OCI-M2 (cell line): Measurements from ENCODE around the gene MMP20.

Experiments
- DNase-seq: peaks from one replicate; lab custom pipeline; 2025; ENCODE audit not compliant: unreplicated experiment; lab: John Stamatoyannopoulos, UW

Gene MMP20

DNA sequence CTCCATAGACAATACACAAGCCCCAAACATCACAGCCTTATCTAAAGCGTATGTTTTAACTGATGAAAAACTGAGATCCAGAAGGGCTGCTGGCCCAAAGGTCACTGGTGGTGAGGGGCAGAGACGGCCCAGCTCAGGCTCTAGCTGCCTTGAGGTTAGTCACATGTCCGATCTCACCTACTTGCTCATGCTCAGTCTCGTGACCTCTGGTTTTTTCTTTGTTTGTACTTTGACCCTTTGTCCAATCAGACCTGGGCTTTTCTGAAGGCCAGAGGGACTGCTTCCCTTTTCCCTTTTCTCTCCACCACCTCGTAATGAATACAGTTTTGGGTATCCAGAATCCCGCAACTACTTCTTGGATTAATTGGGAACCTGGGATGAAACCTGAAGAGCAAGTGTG is 28.6 kb downstream of the MMP20 start:
- no peak for DNase-seq

DNA sequence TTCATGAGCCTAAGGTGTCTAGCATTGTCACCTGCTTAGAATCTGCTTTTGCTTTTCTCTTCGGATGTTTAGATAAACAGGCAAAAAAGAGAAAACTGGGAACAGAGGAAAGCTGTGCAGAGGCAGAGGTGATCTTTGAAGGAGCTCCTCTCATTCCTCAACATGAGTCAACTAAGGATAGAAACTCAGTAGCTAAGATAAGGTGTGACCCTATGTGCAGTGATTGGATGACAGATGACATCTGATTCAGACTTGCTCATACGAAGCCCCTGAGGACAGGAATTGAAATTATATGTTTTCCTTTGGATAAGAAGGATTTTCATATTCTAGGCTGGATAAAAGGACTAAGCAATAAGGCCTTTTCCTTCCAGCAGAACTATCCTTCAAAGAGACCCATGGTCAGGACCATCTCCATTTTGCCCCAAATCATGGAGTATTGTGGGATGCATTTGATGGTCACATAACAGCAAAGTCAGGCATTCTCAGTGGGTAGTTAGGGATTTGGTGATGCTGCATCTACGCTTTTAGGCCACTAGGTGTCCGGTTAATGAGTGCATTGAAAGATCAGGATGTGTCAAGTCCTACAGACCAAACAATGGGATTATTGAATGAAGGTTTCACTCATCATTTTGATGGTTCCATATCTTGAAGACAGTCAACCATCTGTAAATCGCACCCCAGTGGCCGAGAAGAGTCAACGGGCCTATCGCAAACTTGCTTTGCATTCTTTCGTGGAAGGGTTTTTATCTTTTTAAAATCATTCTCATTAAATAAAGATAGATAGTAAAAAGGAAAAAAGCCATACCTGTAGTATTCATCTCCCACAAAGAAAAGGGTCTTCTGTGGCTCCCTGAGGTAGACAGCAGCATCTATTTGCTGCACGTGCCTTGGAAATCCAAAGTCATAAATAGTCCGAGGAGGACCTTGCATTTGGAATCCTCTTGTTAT is 32.2 kb downstream of the MMP20 start:
- no peak for DNase-seq

DNA sequence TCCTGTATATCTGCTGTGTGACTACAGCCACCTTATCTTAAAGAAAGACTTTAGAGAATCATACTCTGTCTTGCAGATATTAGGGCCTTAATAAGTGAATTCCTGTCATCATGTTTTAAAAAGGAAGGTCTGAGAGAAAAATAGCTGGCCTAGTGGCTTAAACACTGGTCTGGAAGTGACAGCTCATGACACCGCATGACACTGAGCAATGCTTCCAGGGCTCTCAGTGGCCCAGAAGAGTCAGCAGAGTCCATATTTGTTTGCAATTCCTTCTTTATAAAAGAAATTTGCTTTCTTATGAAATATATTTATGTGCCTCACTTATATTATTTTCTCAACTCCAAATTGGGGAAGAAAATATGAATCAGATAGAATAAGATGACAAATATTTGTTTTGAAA is 33.0 kb downstream of the MMP20 start:
- no peak for DNase-seq

DNA sequence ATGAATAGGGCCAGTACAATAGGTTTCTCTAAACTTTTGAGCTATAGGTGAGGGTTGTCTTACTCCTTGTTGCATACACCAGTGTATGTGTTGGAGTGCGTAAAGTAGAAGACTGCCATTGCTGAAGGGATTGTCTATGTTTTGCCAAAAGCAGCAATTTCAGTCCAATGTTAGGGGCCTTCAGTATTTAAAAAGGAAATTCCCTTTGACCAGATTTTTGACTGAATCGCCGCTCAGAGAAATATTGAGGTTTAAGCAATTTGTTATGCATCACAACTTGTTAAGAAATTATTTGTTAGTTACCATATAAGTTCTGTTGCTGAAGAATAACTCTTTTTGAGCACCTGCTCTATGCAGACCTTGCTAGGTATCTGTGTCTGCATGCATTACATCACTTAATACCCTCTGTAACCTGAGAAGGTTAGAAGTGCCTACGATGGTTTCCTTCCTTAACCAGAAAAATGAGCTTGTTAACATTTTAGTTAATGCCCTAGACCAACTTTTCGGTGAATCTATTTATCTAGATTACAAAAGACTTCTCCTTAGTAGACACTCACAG is 33.9 kb downstream of the MMP20 start:
- no peak for DNase-seq

DNA sequence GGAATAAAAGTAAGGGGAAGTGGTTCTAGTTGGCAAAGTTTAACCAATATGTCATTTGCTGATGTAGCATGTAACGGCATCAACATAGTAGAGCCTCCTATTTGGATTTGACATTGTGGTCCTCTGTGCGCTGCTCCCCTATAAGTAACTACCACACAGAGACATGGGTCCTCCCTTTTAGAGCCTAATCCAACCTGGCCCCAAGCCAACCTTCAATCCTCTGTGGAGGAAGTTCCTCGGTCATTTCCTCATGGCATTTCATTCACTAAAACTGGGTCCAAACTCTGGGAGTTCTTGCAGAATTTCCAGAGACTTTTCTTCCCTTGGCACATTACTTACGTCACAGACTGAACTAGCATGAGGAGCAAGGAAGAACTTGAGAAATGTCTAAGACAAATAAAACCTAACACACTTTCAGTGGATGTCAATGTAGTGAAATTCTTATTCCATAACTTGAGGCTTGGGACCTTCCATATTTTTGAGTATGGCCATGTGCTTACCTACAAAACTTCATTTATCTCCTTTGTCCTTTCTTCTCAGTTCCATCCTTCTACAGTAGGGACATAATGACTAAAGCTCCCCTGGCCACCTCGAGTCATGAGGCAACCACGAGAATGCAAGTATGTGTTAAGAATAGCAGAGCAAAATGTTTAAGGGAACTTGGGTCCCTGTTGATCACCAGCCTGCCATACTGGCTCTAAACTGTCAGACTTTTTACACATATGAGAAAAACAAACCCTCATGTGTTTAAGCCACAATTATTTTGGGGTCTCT is 34.7 kb downstream of the MMP20 start:
- DNase-seq = no peak

DNA sequence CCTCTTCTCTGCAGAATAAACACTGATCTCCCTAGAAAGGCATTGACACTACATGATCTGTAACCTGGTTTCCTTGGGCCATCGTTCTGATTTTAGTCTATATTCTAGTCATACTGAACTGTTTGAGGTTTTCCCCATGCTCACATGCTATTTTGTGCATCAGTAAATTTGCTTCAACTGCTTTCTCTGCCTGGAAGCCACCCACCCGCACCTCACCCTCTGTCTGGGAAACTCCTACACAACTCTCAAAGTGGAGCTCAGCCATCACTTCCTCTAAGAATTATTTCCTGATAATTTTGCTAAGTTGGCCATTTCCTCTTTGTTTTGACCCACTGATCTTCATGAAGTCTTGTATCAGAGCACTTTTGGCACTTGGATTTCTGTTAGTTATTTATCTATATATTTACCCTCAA is 36.1 kb downstream of the MMP20 start:
- DNase-seq = no peak

DNA sequence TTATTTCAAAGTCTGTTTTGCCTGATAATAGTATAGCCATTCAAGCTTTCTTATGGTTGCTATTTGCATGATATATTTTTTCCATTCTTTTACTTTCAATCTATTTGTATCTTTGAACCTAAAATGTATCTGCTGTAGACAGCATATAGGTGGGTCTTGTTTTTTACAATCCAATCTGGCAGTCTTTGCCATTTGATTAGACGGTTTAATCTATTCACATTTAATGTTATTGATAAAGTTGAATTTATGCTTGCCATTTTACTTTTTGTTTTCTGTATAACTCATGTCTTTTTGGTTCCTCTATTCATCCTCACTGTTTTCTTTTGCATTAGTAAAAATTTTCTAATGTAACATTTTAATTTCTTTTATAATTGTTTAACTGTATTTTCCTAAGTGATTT is 37.4 kb downstream of the MMP20 start:
- no peak for DNase-seq

DNA sequence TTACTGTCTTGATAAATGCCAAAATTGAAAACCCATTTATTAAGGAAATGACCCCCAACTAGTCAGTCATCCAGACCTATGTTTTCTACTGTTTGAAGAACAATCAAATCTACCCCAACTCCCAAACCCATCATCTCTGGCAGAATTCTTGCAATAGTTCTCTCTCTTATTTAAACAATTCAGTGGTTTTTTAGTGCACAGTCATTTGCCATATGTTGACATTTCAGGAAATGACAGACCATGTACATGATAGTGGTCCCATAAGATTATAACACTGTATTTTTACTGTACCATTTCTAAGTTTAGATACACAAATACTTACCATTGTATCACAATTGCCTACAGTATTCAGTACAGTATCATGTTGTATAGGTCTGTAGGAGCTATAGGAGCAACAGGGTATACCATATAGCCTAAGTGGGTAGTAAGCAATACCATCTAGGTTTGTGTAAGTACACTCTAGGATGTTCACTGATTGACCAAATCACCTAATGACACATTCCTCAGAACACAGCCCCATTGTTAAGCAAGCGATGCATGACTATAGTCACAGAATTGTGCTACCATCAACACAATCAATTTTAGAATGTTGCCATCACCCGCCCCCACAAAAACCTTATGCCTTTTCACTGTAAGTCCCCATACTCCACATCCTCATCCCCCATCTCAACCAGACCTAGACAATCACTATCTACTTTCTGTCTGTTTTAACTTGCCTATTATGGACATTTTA is 41.8 kb downstream of the MMP20 start:
- DNase-seq = no peak

DNA sequence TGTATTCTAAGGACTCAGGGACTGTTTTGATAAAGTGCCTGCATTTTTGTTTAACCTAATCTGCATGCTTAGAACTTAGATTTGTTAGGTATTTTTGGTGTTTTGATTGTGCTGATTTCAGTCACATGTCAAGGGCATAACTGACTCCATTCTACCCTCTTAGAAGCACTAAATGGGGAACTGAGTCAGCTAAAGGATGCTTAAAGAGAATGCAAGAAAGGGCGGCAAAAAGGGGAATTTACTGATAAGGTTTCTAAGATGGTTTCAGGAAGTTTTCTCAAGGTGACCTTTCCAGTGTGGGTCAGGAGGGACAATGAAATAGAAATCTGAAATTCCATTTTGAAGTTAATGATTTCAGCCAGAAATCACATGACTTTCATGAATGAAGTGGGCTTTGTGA is 43.0 kb downstream of the MMP20 start:
- DNase-seq = no peak

DNA sequence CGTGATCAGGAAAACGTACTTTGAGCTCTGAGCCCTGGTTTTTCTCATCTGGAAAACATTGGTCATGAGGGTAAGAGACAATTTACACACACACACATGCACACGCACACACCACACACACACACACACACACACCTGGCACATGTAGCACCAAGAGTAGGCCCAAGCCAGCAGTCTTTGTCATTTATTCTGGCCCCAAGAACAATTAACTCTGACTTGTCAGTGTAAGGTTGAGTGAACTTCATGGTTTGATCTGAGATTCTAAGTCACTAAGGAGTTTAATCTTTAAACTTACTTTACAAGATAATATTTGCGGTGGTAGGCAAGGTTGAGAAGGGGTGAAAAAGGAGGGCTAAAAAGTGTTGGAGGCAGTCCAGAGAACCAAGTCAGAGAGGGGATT is 44.1 kb downstream of the MMP20 start:
- no peak for DNase-seq

DNA sequence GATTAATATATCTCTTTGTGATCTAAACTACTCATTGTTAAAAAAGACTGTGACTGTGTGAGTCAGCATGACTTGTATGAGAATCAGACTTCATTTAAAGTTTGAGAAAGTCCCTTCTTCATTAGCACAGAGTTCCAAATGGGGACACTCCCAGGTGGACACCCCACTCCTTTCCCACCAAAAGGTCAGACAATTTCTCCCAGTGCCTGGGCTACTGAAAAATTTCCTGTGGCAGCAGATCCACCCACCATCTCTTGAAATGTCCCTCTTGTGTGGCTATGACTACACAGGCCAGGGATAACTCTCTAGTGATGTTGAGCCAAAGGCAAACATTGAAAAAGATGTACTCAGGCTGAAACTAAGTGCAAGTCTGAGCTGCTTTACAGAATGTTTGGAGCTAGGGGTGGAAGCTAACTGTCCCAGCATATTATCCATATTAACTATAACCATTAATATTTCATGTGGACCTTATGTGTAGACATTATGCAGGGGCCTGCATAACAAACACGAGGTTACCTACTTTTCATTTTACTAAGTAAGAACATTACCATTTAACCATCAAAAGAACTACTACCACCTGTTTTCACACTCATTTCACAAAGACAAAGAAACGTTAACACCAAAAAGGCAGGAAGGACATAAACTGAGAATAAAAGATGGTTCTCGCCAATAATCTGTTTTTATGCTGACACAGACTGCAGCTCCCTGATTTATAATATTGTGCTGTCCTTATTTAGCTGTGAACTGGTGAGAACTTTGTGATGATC is 44.8 kb downstream of the MMP20 start:
- no peak for DNase-seq

DNA sequence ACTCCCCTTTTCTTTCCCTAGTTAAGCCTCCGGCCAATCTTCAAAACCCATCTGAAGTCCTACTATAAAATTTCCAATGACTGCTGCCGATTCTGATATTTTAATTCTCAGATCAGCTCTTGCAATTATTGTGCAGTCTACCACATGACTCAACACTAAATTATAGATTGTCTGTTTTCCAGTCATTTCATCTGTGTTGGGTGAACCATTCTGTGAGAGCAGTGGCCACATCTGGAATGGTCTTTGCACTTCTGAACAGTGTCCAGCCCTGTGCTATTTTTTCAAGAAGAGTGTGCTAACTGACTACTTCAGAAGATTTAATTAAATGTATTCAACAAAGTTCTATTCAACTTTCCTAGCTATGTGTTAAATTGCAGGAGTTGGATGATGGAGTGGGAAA is 47.4 kb downstream of the MMP20 start:
- DNase-seq = no peak

DNA sequence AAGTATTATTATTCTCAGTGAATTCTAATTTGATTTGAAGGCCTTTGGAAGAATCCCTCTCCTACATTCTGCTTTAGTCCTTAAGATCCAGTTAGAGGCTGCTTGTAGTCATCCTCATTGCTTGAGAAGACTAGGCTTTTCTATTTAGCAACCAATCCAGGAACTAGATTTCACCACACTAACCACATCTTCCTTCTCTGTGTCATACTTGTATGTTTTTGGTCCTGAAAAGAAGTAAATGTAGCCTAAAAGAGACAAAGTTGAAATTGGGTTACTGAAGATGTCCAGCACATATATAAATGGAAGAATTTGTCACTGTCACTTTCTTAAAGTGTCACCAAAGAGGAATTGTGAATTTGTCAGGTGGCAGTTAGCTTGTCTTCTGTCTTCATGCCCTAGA is 48.0 kb downstream of the MMP20 start:
- DNase-seq = no peak

DNA sequence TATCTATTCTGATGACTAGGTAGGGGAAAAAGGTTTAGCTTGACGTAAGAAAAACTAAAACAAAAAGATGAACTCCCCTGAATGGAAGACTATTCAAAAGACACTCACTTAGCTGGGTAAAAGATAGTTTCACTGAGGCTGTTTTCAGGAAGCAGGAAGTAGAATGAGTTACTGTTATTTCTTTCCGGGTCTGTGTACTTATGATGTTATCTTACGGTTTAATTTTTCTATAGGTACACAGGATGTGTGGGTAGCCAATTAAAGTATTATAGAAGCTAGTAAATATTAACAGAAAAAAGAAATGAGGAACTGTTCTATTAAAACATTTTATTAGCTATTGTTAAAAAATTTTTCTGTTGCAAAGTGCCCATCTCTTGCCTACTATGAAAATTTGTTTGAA is 48.8 kb downstream of the MMP20 start:
- no peak for DNase-seq

DNA sequence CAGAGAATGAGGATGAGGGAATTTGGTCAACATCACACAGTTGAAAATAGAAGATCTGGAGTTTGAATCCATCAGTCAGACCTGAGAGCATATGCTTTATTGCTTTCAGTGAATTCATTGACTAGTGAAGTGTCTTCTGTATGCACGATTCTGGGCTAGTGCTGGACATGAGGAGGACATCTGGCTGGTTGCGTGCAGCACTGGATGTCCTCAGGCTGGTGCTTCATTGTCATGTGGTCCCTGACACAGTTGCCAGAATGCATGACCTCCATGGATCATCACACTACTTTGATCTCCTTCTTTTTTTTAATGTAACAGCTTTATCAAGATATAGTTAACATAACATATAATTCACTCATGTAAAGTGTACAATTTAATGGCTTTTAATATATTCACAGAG is 50.1 kb downstream of the MMP20 start:
- no peak for DNase-seq

DNA sequence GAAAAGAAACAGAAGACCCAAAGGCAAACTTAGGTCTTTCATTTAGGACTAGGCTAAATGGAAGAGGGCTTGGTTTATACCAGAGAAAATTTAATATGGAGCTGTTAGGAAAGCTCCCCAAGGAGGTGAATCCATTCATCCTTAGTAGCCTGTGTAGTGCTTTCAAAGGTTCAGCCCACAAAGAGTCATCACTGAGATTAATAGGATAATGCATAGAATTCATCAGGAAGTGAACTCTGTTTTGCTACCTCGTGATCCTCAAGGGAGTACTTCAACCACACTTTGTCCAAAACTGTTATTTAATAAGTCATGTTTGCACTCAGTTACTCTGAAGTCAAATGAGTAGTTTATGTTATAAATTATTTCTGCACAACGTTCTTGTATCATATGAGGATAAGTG is 51.3 kb downstream of the MMP20 start:
- no peak for DNase-seq

DNA sequence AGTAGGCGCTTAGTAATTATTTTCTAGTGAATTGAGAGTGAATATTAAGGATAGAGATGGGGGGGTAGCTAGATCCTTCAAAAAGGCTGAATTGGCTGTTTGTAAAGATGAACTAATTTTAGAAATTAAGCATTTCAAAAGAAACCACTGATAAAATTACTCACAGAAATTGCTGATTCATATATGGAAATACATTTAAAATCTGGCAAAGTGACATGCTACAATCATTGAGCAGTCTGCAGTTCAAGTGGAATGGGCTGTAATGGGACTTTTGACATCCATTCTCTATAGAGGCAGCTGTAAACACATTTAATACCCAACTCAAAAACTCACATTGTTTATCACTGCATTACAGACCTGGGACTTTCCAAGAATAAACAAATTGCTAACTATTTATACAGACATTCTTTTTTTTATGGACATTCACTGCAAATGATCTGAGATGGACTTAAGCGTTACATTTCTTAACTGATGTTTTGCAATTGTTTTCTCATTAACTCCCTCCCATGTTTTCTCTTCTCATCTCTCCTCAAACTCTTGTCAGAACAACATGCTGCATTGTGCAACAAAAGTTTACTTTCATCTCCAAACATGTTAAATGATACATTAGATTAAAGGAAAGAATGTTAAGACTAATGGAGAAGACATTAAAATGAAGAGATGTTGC is 52.4 kb downstream of the MMP20 start:
- no peak for DNase-seq

DNA sequence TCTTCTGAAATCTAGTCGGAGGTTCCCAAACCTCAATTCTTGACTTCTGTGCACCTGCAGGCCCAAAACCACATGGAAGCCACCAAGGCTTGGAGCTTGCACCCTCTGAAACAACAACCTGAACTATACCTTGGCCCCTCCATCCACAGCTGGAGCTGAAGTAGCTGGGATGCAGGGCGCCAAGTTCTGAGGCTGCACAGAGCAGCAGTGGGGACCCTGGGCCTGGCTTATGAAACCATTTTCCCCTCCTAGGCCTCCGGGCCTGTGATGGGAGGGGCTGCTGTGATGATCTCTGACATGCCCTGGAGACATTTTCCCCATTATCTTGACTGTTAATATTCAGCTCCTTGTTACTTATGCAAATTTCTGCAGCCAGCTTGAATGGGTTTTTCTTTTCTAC is 56.3 kb downstream of the MMP20 start:
- no peak for DNase-seq

DNA sequence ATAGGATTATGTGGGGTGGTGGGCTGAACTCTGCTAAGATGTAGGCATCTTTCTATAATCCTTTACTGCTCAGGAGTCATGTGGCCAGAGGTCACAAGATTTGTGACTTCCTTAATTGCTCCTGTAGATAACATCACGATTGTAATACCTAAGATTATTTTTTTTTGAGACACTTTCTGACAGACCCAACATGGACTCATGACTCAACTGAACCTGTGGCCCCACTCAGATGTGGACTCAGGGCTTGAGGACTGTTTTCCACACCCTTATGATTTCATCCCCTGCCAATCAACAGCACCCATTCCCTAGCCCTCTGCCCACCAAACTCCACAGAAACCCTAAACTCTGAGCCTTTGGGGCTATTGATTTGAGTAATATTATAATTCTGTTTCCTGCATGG is 59.0 kb downstream of the MMP20 start:
- no peak for DNase-seq

DNA sequence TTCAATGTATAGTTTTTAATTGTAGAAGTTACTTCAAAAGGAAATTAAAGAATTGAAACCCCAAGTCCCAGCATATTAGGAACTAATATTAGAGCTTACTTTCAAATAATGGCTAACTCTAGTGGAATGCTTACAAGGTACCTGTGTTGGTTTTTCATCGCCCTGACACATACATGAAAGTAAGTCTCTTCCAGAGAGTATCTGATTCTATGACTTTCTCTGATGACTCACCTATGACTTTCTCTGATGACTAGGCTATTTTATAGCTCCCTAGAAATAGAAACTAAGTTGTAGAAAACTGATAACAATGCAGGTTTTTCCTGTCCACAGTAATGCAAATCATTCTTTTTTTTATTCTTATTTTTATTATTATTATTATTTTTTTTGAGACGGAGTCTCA is 61.0 kb downstream of the MMP20 start:
- DNase-seq = no peak
